WTC11 (cell line): ENCODE data around the gene BMP8B.
"Not testable (repeated sequence)": the region's sequence is repeated elsewhere in the genome, so short reads cannot be mapped to it uniquely, and the experiment has no call there.

Experiments used
- MYBL2 ChIP-seq: sonication (generic); formaldehyde crosslinking; IDR thresholded peaks from 2 replicates; pipeline ENCODE4 v1.8.1; 2023; ENCODE audit warnings: mild to moderate bottlenecking, moderate library complexity, missing genetic modification reagents
- TF ChIP-seq, protein P1 (sequence below): fragments of 200-600 bp; IDR thresholded peaks from 2 replicates; pipeline ENCODE4 v1.8.0; 2022; ENCODE audit warnings: antibody characterized with exemption

DNA sequence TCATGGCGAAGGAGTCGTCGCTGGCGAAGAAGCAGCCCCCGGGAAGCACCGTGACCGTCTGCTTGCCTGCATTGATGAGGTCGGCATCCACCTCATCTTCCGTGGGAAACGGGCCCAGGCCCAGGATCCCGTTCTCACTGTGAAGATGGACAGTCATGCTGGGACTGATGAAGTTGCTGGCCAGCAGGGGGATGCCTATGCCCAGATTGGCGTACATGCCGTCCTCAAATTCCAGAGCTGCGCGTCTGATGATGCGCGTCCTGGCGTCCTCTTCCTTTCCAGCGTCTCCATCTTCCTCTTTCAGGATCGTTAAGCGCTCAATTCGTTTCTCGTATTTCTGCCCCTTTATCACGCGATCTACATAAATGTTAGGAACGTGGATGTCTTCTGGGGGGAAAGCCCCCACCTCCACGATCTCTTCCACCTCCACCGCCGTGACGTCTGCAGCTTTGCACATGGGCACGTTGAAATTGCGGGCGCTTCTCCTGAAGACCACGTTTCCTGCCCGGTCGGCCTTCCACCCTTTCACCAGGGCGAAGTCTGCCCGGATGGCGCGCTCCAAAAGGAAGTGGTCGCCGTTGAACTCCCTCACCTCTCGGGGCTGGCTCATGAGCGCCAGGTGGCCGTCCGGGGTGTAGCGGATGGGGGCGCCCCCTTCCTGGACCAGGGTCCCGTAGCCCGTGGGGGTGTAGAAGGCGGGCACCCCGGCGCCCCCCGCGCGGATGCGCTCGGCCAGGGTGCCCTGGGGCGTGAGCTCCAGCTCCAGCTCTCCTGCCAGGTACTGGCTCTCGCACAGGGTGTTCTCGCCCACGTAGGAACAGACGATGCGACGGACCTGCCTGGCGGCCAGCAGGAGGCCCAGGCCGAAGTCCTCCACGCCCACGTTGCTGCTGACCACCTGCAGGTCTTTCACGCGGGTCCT lies 18.3 kb downstream of the BMP8B start:
- not testable (repeated sequence) for TF ChIP-seq MYBL2 (CRISPR knock-in tag)
- TF ChIP-seq, protein P1, sequence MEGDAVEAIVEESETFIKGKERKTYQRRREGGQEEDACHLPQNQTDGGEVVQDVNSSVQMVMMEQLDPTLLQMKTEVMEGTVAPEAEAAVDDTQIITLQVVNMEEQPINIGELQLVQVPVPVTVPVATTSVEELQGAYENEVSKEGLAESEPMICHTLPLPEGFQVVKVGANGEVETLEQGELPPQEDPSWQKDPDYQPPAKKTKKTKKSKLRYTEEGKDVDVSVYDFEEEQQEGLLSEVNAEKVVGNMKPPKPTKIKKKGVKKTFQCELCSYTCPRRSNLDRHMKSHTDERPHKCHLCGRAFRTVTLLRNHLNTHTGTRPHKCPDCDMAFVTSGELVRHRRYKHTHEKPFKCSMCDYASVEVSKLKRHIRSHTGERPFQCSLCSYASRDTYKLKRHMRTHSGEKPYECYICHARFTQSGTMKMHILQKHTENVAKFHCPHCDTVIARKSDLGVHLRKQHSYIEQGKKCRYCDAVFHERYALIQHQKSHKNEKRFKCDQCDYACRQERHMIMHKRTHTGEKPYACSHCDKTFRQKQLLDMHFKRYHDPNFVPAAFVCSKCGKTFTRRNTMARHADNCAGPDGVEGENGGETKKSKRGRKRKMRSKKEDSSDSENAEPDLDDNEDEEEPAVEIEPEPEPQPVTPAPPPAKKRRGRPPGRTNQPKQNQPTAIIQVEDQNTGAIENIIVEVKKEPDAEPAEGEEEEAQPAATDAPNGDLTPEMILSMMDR: not testable (repeated sequence)
